ENCODE data around the gene STK11IP.

The STK11IP gene

GRCh38 chr2:219633276-219634065, 35.8 kb downstream of the STK11IP start:
- TF ChIP-seq REST (IDR thresholded peaks at IDR 0.05; ENCODE audit: insufficient replicate concordance, low read depth) (no peak), POLR2AphosphoS5 (IDR thresholded peaks at IDR 0.05; ENCODE audit: low read depth) (no peak)
- no peaks in the 10 kb centered on the region for H3K27me3 ChIP-seq (ENCODE audit: insufficient read depth, poor library complexity, severe bottlenecking)
- DNase-seq (ENCODE audit: low read depth in 1 of 2, low spot score in 1 of 2), result no peak
- H3K4me3 ChIP-seq (replicated peaks; ENCODE audit: insufficient read depth, low read length), result no peak overlapping the region
- no peak overlapping the region for H3K27ac ChIP-seq (replicated peaks)

- Histone ChIP-seq H3K27ac (replicated peaks) (no peak overlapping the region), H3K27me3 (ENCODE audit: insufficient read depth, poor library complexity, severe bottlenecking) (no peaks in the 10 kb centered on the region), H3K4me3 (replicated peaks; ENCODE audit: insufficient read depth, low read length) (no peak overlapping the region)
- no peak for DNase-seq (ENCODE audit: low read depth in 1 of 2, low spot score in 1 of 2)
- TF ChIP-seq POLR2AphosphoS5 (IDR thresholded peaks at IDR 0.05; ENCODE audit: low read depth), result no peak
- no peak for TF ChIP-seq REST (IDR thresholded peaks at IDR 0.05; ENCODE audit: insufficient replicate concordance, low read depth)
- TF ChIP-seq GABPA (IDR thresholded peaks at IDR 0.05; ENCODE audit: low read depth), result no peak
- TF ChIP-seq CTCF (IDR thresholded peaks at IDR 0.05; ENCODE audit: insufficient read depth, low read length), result no peak
- no peak for TF ChIP-seq SPI1 (IDR thresholded peaks at IDR 0.05; ENCODE audit: borderline replicate concordance, low read depth)
Observed at GRCh38 chr2:219634171-219634940, 36.7 kb downstream of the STK11IP start.

- TF ChIP-seq GABPA (IDR thresholded peaks at IDR 0.05; ENCODE audit: low read depth) (no peak), REST (IDR thresholded peaks at IDR 0.05; ENCODE audit: insufficient replicate concordance, low read depth) (no peak), POLR2AphosphoS5 (IDR thresholded peaks at IDR 0.05; ENCODE audit: low read depth) (no peak), CTCF (IDR thresholded peaks at IDR 0.05; ENCODE audit: insufficient read depth, low read length) (no peak), SPI1 (IDR thresholded peaks at IDR 0.05; ENCODE audit: borderline replicate concordance, low read depth) (no peak)
- H3K27me3 ChIP-seq (ENCODE audit: insufficient read depth, poor library complexity, severe bottlenecking), result no peaks in the 10 kb centered on the region
- no peak overlapping the region for H3K27ac ChIP-seq (replicated peaks)
- no peak overlapping the region for H3K4me3 ChIP-seq (replicated peaks; ENCODE audit: insufficient read depth, low read length)
- DNase-seq (ENCODE audit: low read depth in 1 of 2, low spot score in 1 of 2), result no peak
Observed at GRCh38 chr2:219634951-219635751, 37.5 kb downstream of the STK11IP start.
